HG03432 (cell line): ENCODE results near the gene TMC8.
A peak's percentile ranks its signal among the peaks of the same experiment; 100 is the strongest.
"Not testable (repeated sequence)": the region's sequence is repeated elsewhere in the genome, so short reads cannot be mapped to it uniquely, and the experiment has no call there.

Source experiments
- ATAC-seq: cut with Tn5 transposase; IDR thresholded peaks from one replicate; pipeline ENCODE4 v1.9.1; 2021; ENCODE audit warnings: mild to moderate bottlenecking, moderate library complexity; ENCODE audit not compliant: unreplicated experiment

Gene TMC8

DNA sequence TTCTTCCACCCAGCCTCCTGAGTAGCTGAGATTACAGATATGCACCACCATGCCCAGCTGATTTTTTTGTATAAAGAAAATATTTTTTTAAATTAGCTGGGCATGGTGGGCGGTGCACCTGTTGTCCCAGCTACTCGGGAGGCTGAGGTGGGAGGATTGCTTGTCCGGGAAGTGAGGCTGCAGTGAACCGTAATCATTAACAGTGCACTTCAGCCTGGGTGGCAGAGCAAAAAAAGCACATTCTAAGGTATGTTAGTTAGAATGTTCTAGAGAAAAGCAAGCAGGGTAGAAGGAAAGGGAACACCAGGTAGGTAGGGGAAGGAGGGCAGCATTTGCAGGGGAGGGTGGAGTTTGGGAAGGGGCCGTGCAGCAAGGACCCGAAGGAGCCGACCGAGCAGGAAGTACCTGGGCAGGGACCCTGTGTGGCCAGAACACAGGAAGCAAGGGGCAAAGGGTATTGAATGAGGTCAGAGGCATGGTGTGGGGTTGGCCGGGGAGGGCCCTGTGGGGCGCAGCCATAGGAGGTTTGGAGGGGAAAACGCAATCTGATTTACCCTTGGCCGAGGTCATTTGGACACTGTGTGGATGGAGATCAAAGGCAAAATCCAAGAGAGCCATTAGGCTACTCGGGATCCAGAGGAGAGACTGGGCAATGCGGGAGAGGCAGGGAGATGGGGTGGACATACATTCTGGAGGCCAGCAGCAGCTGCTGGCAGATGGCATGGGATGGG, 17.9 kb downstream of the TMC8 start:
- ATAC-seq, result no peak

GRCh38 chr17:78151514-78152008, 21.0 kb downstream of the TMC8 start:
- ATAC-seq, result no peak

DNA sequence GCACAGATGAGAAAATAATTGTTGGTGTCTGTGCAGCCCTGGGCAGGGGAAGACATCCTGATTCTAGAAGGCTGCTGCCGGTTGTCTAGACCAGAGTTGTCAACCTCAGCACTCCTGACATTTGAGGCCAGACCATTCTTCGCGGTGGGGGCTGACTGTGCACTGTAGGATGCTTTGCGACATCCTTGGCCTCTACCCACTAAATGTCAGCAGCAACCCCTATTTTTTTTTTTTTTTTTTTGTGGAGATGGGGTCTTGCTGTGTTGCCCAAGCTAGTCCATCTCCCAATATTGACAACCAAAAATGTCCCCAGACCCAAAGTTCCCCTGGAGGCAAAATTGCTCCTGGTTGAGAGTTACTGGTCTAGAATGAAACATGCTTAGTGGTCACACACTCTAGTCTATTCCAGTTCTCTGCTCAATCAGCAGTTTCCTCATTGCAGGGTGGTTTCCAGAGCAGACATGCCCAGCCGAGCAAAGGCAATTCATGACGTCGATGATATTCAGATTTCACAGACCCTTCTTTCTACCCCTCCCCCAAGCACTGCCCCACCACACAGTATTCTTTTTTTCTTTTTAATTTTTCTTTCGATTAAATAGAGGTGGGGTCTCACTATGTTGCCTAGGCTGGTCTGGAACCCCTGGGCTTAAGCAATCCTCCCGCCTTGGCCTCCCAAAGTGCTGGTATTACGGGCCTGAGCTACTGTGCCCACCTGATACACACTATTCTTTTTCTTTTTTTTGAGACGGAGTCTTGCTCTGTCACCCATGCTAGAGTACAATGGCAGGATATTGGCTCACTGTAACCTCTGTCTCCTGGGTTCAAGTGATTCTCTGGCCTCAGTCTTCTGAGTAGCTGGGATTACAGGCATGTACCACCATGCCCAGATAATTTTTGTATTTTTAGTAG, 24.6 kb downstream of the TMC8 start:
- peak; percentile 50 for ATAC-seq

DNA sequence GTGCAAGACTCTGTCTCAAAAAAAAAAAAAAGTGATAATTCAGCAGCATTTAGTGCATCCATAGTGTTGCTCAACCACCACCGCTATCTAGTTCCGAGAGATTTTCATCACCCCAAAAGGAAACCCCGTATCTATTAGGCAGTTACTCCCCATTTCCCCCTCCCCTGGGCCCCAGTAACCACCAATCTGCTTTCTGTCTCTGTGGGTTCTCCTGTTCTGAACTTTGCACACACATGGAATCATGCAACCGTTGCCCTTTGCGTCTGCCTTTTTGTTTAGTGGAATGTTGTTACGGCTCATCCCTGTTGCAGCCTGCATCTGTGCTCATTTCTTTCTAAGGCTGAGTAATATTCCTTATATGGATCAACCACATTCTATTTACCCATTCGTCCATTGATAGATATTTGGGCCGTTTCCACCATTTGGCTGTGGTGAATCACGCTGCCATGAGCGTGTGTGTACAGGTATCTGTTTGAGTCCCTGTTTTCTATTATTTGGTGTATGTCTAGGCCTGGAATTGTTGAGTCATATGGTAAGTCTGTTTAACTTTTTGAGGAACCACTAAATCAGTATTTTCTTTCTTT, 29.1 kb downstream of the TMC8 start:
- no peak for ATAC-seq

- ATAC-seq, result no peak
Observed at GRCh38 chr17:78163881-78164747, 33.5 kb downstream of the TMC8 start.

GRCh38 chr17:78164748-78165607, 34.4 kb downstream of the TMC8 start:
- no peak for ATAC-seq

- ATAC-seq, result no peak
Observed at GRCh38 chr17:78166416-78166815, 35.8 kb downstream of the TMC8 start.

DNA sequence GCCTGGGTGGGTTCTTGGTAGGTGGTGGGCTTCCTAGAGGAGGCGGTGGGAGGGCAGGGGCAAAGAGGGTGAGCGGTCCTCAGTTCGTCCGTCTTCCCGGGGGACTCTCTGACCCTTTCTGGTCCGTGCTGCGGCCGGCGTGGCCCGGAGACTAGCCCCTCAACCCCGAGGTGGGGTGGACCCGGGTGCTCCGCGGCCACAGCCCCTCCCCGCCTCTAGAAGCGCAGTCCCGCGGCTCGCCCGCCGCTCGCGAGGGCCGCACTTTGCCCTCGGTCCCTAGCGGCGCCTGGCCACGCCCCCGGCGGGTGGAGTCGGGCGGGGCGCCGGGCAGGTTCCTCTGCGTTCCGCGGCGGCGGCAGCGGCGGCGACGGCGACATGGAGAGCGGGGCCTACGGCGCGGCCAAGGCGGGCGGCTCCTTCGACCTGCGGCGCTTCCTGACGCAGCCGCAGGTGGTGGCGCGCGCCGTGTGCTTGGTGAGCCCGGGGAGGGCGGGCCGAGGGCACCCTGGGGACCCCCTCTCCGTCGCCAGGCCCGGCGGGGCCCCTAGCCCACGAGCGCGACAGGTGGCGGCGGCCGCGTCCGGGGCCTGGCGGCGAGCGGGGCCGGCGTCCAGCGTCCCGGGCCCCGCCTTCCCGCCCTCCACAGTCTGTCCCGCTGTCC, 37.8 kb downstream of the TMC8 start, which contains the start of gene SYNGR2:
Gene SYNGR2 (plus strand): TSS at position 340 of the 661 bp plus-strand sequence. CDS start 36 bp downstream, at position 376.
- peak; percentile 55 for ATAC-seq

- peak; percentile 27 for ATAC-seq
Observed at GRCh38 chr17:78168903-78169793, 38.6 kb downstream of the TMC8 start.

GRCh38 chr17:78170692-78171590, 40.4 kb downstream of the TMC8 start:
- no peak for ATAC-seq

DNA sequence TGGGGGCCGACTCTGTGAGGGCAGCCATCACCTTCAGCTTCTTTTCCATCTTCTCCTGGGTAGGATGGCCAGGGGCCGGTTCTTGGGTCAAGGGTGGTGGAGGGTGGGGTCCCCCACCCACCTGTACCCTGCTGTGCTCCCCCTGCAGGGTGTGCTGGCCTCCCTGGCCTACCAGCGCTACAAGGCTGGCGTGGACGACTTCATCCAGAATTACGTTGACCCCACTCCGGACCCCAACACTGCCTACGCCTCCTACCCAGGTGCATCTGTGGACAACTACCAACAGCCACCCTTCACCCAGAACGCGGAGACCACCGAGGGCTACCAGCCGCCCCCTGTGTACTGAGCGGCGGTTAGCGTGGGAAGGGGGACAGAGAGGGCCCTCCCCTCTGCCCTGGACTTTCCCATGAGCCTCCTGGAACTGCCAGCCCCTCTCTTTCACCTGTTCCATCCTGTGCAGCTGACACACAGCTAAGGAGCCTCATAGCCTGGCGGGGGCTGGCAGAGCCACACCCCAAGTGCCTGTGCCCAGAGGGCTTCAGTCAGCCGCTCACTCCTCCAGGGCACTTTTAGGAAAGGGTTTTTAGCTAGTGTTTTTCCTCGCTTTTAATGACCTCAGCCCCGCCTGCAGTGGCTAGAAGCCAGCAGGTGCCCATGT, 41.1 kb downstream of the TMC8 start:
- ATAC-seq, result not testable (repeated sequence)

DNA sequence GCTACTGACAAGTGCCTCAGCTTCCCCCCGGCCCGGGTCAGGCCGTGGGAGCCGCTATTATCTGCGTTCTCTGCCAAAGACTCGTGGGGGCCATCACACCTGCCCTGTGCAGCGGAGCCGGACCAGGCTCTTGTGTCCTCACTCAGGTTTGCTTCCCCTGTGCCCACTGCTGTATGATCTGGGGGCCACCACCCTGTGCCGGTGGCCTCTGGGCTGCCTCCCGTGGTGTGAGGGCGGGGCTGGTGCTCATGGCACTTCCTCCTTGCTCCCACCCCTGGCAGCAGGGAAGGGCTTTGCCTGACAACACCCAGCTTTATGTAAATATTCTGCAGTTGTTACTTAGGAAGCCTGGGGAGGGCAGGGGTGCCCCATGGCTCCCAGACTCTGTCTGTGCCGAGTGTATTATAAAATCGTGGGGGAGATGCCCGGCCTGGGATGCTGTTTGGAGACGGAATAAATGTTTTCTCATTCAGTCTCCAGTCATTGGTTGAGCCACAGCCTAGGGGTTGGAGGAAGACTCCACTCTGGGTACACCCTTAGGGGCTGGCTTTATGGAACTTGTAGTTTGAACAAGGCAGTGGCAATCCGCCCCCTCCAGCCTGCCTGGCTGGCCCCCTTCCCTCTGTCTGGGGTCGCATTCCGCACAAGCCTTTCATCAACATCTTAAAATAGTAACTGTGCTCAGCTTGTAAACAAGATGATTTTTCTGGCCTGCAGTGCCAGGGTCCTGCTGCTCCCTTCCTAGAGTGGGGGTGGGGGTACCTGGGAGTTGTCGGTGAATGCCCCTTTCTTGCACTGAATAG, 41.9 kb downstream of the TMC8 start:
- ATAC-seq, result no peak

DNA sequence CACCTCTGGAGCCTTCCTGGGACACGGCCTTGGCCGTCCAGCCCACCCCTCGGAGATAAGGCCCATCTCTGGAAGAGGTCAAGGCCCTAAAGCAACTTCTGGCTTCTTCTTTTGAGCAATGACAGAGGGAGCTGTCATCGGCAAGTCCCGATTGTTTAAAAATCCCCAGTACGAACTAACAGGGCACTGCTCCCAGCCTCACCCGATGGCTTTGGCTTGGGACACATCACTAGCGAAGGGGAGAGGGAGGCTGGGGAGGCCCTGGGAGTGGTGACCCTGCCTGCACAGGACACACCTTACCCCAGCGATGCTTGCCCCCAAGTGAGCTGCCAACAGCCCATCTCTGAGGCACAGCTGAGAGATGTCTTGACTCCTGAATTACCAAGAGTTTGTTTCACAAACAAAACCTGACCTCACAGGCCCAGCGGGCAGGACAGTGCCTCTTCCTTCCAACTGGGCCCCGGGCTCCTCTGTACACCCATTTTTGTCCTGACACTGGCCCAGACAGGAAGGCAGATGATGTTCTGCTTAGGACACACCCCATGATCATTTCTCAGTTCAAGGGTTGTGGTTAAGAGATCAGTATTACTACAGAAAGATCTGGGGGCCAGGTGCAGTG, 42.6 kb downstream of the TMC8 start:
- ATAC-seq, result peak; percentile 31

DNA sequence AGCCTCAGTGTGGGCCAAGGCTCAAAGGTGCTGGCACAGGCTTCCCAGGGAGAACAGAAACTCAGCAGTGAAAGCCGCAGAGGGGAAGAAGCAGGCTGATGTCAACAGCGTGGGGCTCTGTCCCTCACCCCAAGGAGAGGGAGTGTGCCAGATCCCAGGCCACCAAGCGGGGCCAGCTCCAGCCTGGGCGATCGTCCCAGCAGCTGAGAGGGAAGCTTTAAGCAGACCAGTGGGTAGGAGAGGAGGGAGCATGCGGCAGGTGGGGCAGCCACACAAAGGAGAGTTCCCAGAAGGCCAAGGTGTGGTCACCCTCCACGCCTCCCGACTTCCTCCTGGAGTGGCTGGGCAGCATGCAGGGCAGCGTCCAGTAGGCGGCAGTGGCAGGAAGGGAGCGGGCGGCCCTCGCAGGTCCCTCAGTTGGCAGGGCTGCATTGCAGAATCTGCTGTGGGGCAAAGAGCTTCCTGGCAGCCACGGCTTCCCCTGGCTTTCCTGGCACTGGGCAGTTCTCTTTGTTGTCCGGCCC, 43.8 kb downstream of the TMC8 start:
- no peak for ATAC-seq
